RWPE1 (cell line): ENCODE measurements around the gene PGK1.
A peak's percentile ranks its signal among the peaks of the same experiment; 100 is the strongest.

Experiments used
- CTCF ChIA-PET: fragments of 350-600 bp; sonication (Branson Sonifier 250); formaldehyde crosslinking; extraction: SDS; loops from one replicate; lab custom pipeline; 2021; lab: Yijun Ruan, JAX
- POLR2A ChIA-PET: fragments of 400-600 bp; formaldehyde crosslinking; extraction: SDS; loops from one replicate; lab custom pipeline; 2020; ENCODE audit warnings: antibody characterized with exemption; ENCODE audit not compliant: low non-redundant PET; lab: Yijun Ruan, JAX
- DNase-seq: peaks from one replicate; pipeline ENCODE4 v3.0.0; 2012; ENCODE audit warnings: low spot score
- H3K27ac ChIP-seq: fragments of 450-650 bp; 2 replicates; pipeline ENCODE4 v1.5.1; 2017
- CTCF ChIP-seq: fragments of 450-650 bp; conservative IDR thresholded peaks from 2 replicates; pipeline ENCODE4 v1.5.1; 2017; ENCODE audit warnings: low read depth, mild to moderate bottlenecking

Gene PGK1

GRCh38 chrX:78104447-78105176 is 564 bp downstream of the PGK1 start:
- TF ChIP-seq CTCF: no peak
- POLR2A ChIA-PET: no interaction called here
- H3K27ac ChIP-seq: peak overlapping the region; percentile 92
- DNase-seq: peak; percentile 33
- CTCF ChIA-PET: no interaction called here

GRCh38 chrX:78105944-78106650 is 2.0 kb downstream of the PGK1 start:
- no peak for DNase-seq
- TF ChIP-seq CTCF: no peak
- POLR2A ChIA-PET: no interaction called here
- H3K27ac ChIP-seq: no peak overlapping the region
- CTCF ChIA-PET: no interaction called here

DNA sequence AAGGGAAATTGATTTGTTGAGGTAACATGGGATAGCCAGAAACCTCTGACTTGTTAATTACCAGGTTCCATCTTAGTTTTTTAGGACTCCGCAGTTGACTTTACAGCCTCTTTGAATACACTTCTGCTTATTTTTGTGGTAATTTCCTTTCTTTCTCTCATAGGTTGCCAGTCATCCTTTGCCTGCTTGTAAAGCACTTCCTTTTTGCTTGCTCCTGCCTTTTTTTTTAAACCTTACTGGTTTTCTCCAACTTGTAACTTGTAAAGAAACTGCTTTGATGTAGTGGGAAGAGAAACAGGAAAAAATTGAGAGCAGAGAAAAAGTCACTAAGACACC is 2.6 kb downstream of the PGK1 start:
- CTCF ChIA-PET: no interaction called here
- H3K27ac ChIP-seq: no peak overlapping the region
- POLR2A ChIA-PET: no interaction called here
- DNase-seq: no peak
- TF ChIP-seq CTCF: no peak

DNA sequence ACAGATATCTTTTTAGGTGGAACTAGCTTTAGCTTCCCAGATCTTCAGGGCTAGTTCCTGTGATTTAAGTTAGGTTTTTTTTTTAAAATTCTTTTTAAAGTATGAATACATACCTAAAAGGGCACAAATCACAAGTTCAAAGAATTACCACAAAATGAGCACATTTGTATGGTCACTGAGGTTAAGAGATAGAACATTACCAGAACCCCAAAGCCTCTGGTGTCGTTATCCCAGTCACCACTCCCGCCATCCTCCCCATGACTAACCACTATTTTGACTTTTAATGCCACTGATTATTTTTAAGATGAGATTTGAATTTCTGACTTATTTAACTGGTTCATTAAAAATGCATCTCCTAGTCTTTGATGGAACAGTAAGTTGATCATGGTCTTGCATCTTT is 5.4 kb downstream of the PGK1 start:
- H3K27ac ChIP-seq: no peak overlapping the region
- DNase-seq: no peak
- ChIA-PET POLR2A (no interaction called here), CTCF (no interaction called here)
- TF ChIP-seq CTCF: no peak

DNA sequence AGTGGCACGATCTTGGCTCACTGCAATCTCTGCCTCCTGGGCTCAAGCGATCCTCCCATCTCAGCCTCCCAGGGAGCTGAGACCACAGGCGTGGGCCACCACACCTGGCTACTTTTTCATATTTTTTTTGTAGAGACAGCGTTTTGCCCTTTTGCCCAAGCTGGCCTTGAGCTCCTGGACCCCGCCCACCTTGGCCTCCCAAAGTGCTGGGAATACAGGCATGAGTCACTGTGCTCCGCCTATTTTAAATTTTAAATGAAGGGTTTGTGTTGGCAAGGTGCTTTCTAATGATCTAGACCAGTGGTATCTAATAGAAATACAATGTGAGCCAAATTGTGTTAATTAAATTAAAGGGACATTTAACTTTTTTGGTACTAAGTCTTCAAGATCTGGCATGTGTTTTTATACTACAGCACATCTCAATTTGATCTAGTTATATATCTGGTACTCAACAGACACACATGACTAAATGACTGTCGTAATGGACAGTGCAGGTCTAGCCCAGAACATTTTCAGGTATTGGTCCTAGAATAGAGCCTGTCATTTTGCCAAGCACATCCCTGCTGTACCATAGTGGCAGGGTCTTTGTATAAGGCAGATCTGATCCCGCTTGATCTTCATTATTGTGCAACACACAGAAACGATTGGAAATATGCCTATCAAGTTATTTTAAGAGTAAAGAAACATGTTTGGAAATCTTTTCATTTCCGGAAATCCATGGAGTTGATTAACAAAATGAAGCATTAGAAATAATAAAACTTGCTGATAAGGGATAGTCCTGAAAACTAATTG is 7.3 kb downstream of the PGK1 start:
- H3K27ac ChIP-seq: no peak overlapping the region
- POLR2A ChIA-PET: no interaction called here
- CTCF ChIA-PET: interaction anchor here (0.7 kb wide), 1 partner anchor 19 kb away, joined by 3 read pairs; no protein-coding TSS in a partner anchor
- no peak for DNase-seq
- no peak for TF ChIP-seq CTCF

DNA sequence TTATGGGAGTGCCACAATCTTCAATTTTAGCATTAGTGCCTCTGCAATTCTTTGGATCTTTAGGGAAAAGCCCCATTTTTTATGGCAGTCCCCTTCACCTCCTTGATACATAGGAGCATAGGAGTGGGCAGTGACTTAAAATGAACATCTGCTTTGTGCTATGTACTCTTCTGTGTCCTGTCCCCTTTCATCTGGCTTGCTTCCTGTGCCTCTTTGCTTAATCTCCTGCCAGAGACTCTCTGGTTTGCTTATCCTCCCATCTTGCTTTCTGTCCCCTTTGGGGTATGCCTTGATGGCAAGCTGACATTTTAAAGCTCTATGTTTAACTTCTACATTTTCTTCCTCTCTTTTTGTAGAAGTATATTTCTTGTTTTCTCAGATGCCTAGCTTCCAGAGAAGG is 12.3 kb downstream of the PGK1 start:
- TF ChIP-seq CTCF: no peak
- ChIA-PET POLR2A (no interaction called here), CTCF (no interaction called here)
- no peak for DNase-seq
- H3K27ac ChIP-seq: no peak overlapping the region
